Prostate gland (tissue), 2 donors: ENCODE measurements around the gene EIF4B. TPM values are rescaled to one million over a fixed set of nuclear protein-coding genes. Genes with fewer than 3 reads are reported as not detected.

Source experiments
- DNase-seq: peaks from one replicate; pipeline ENCODE4 v3.0.0-alpha.2; 2019; ENCODE audit warnings: low spot score
- H3K27ac ChIP-seq, 2 donors: fragments of 200-600 bp; sonication (generic); 2 replicates each; pipeline ENCODE4 v1.5.1; 2017 to 2019
- H3K27me3 ChIP-seq: fragments of 200-600 bp; sonication (generic); replicated peaks from 2 replicates; pipeline ENCODE4 v1.5.1; 2019; ENCODE audit not compliant: insufficient read depth
- H3K36me3 ChIP-seq, 2 donors: fragments of 200-600 bp; sonication (generic); 1 replicate in 1 of 2; 2 replicates in 1 of 2; pipeline versions ENCODE4 v1.5.1 to v1.8.1; 2017 to 2019
- H3K4me1 ChIP-seq: fragments of 200-600 bp; sonication (generic); replicated peaks from 2 replicates; pipeline ENCODE4 v1.5.1; 2019
- H3K4me3 ChIP-seq, 2 donors: fragments of 200-600 bp; sonication (generic); 2 replicates each; pipeline ENCODE4 v1.5.1; 2017 to 2019
- H3K9me3 ChIP-seq: fragments of 200-600 bp; sonication (generic); 2 replicates; pipeline ENCODE4 v1.5.1; 2017
- POLR2A ChIP-seq: fragments of 450-650 bp; IDR thresholded peaks from one replicate; pipeline ENCODE4 v1.6.1; 2016; ENCODE audit warnings: antibody characterized with exemption, mild to moderate bottlenecking
- POLR2AphosphoS5 ChIP-seq: sonication (generic); formaldehyde crosslinking; IDR thresholded peaks from one replicate; pipeline ENCODE4 v1.6.1; 2017; ENCODE audit warnings: antibody characterized with exemption
- WGBS: methylation state at CpG from one replicate; pipeline ENCODE4 v1.1.5; 2018; 5-methylcytosine and 5-hydroxymethylcytosine counted together
- intact Hi-C: fragments of 100-400 bp; cut with DNase I; formaldehyde crosslinking; loops from one replicate; pipeline ENCODE4 v1.14.2; 2022
- total RNA-seq, 2 donors: library from RNA; depleted of rRNA; stranded (reverse); fragments of >200 nt; gene quantifications; one replicate each; pipeline ENCODE4 v1.1.0, GENCODE V29; 2016
- TF ChIP-seq, protein P1 (sequence below), 4 experiments: fragments of 200-600 bp in 2 of 4; fragments of 450-650 bp in 2 of 4; sonication (generic) in 2 of 4; IDR thresholded peaks; 1 replicate in 3 of 4; 2 replicates in 1 of 4; pipeline ENCODE4 v1.5.1; 2016 to 2019; ENCODE audit warnings: antibody characterized with exemption in 4 of 4, mild to moderate bottlenecking in 2 of 4, moderate library complexity in 2 of 4

EIF4B gene
- total RNA-seq, 2 donors from 2014 or later, result 419 to 458 TPM

DNA sequence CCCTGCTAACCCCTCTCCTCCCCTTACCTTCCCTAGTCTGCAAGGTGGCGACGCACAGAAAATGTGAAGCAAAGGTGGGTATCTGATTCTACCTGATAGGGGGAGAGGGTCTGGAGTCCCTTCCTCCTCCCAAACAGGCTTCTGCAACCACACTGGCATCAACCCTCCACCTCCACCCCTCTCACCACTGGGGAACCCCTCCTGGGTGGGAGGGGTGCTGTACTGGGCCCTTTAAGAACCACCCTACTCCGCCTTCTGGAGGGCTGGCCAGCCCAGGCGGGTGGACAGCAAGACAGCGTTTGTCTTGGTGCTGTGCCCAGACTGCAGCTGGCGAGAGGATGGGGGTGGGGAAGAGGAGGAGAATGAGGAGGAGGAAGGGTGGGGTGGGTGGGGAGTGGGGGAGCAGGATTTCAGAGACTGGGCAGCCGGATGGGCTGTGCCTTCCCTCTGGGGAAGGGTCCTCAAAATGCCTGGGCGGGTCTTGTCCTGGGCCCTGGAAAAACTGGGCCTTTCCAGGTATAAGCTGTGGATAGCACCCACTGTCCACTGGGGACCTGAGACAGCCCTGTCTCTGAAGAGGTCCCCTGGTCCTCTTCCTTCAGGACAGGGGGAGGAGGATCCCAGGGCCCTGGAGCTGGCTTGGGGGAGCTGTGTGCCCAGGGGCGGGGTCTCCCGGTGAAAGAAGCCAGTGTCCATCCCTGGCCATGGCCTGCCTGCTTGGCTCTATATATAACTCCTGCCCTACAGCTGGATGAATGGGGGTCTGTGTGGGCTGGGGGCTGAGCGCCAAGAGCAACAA is 46.4 kb downstream of the EIF4B start:
- Histone ChIP-seq H3K27ac (peak overlapping the region; percentile 99), H3K36me3 (no peaks in the 10 kb centered on the region), H3K4me1 (peaks cover 49% of the 10 kb centered on the region), H3K27me3 (no peaks in the 10 kb centered on the region), H3K4me3 (peak overlapping the region; percentile 4 to 52), H3K9me3 (no peaks in the 10 kb centered on the region)
- TF ChIP-seq POLR2A (no peak), POLR2AphosphoS5 (peak; percentile 92)
- TF ChIP-seq, protein P1, sequence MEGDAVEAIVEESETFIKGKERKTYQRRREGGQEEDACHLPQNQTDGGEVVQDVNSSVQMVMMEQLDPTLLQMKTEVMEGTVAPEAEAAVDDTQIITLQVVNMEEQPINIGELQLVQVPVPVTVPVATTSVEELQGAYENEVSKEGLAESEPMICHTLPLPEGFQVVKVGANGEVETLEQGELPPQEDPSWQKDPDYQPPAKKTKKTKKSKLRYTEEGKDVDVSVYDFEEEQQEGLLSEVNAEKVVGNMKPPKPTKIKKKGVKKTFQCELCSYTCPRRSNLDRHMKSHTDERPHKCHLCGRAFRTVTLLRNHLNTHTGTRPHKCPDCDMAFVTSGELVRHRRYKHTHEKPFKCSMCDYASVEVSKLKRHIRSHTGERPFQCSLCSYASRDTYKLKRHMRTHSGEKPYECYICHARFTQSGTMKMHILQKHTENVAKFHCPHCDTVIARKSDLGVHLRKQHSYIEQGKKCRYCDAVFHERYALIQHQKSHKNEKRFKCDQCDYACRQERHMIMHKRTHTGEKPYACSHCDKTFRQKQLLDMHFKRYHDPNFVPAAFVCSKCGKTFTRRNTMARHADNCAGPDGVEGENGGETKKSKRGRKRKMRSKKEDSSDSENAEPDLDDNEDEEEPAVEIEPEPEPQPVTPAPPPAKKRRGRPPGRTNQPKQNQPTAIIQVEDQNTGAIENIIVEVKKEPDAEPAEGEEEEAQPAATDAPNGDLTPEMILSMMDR (IDR thresholded peaks at IDR 0.05), result no peak
- WGBS, result 41% methylated on average over 8 of the region's 11 CpGs
- peak; percentile 93 for DNase-seq
- intact Hi-C loops, result loop anchor here (10.0 kb wide), 1 partner anchor 452 kb away; the partner anchor contains the start of genes NPFF and TARBP2

DNA sequence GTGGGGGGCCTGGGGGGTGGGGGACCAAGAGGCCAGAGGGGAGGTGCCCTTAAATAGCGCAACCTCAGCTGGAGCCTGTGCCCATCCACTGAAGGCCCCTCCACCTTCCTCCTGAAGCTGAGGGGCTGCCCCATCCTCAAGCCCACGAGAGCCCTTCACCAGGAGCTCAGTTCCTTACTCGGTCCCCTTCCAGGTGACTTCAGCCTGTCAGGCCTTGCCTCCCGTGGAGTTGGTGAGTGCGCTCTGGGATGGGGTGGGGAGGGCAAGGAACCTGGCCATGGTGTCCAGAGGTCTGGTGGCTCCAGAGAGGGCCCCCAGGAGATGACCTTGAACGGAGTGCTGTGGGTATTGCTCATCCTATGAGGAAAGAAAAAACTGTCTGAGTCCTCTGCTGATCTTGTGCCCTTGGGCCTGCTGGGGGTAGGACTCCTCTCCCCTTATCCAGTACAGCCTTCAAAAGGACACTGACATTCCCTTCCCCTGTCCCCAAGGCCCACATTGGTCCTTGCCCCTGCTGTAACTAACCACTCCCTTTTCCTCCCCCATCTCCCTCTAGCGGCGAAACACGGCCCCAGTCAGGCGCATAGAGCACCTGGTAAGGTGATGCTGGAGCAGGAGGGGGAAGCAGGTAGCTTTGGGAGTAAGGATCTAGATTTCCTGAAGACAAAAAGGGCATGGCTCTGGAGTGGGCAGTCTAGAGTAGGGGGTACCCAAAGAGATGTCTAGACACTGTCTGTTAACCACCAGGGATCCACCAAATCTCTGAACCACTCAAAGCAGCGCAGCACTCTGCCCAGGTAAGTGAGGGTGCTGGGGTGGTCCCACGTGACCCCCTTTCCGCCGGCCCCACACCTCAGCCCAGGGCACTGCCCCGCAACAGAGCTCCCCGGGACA is 47.2 kb downstream of the EIF4B start:
- peak; percentile 84 for DNase-seq
- Histone ChIP-seq H3K27ac (peak overlapping the region; percentile 99), H3K4me1 (peaks cover 42% of the 10 kb centered on the region), H3K36me3 (no peaks in the 10 kb centered on the region), H3K4me3 (peak overlapping the region; percentile 33 to 52), H3K9me3 (no peaks in the 10 kb centered on the region), H3K27me3 (no peaks in the 10 kb centered on the region)
- intact Hi-C loops, result loop anchor here (10.0 kb wide), 1 partner anchor 451 kb away; the partner anchor contains the start of genes NPFF and TARBP2
- 32% methylated on average over 16 of the region's 16 CpGs for WGBS
- TF ChIP-seq POLR2A, result peak; percentile 7
- peak; percentile 71 for TF ChIP-seq POLR2AphosphoS5
- TF ChIP-seq, protein P1 (IDR thresholded peaks at IDR 0.05), result peak; percentile 64 to 92 (median 83)

DNA sequence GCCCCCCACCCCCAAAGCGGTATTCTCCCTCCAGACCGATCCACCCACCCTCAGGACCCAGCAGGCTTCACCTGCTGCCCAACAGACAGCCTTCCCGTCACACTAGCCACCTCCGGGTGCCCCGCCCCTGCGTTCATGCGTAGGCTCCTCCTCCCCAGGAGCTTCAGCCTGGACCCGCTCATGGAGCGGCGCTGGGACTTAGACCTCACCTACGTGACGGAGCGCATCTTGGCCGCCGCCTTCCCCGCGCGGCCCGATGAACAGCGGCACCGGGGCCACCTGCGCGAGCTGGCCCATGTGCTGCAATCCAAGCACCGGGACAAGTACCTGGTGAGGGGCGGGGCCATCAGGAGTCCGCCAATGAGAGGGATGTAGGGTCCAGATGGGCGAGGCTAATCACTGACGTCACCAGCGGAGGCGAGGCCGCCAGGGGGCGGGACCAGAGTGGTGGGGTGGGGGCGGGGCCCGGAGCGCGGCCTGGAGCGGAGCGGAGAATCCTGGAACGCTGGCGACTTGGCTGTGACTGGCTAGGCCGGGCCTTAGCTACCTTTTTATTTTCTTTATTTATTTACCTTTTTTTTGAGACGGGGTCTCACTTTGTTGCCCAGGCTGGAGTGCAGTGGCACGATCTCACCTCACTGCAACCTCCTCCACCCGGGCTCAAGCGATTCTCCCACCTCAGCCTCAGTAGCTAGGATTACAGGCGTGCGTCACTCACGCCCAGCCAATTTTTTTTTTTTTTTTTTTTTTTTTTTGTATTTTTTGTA is 48.0 kb downstream of the EIF4B start:
- intact Hi-C loops, result loop anchor here (10.0 kb wide), 1 partner anchor 451 kb away; the partner anchor contains the start of genes NPFF and TARBP2
- peak; percentile 98 for DNase-seq
- Histone ChIP-seq H3K27ac (peak overlapping the region; percentile 99), H3K9me3 (no peaks in the 10 kb centered on the region), H3K4me3 (peak overlapping the region; percentile 33 to 52), H3K4me1 (peaks cover 37% of the 10 kb centered on the region), H3K36me3 (no peaks in the 10 kb centered on the region), H3K27me3 (no peaks in the 10 kb centered on the region)
- 6% methylated on average over 40 of the region's 48 CpGs for WGBS
- peak; percentile 96 for TF ChIP-seq POLR2AphosphoS5
- TF ChIP-seq, protein P1 (IDR thresholded peaks at IDR 0.05), result peak in 2 of 4 experiments; percentile 9 to 55
- peak; percentile 96 for TF ChIP-seq POLR2A

DNA sequence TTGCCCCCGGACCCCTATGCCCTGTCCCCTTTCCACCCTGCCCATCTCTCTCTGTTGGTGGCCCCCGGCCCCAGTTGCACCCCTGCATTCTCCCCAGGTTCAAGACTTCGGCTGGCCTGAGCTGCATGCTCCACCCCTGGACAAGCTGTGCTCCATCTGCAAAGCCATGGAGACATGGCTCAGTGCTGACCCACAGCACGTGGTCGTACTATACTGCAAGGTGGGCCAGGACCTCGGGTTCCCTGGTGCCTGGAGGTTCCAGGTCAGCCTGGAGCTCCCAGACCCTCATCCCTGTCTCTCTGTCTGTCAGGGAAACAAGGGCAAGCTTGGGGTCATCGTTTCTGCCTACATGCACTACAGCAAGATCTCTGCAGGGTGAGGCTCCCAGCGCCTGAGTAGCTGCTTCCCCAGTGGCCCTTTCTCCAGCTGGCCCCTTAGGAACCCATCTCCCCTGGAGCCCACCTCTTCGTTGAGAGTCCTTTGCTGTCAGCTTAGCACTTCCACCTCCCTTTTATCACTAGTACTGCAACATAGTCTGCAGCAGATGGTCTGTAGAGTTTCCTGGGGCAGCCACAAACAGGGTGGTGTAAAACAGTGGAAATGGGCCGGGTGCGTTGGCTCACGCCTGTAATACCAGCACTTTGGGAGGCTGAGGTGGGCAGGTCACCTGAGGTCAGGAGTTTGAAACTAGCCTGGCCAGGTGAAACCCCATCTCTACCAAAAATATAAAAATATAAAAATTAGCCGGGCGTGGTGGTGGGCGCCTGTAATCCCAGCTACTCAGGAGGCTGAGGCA is 49.4 kb downstream of the EIF4B start:
- no peak for DNase-seq
- H3K4me3 ChIP-seq, result no peak overlapping the region
- TF ChIP-seq POLR2AphosphoS5 (no peak), POLR2A (no peak)
- TF ChIP-seq, protein P1 (IDR thresholded peaks at IDR 0.05), result no peak
- no peaks in the 10 kb centered on the region for H3K27me3 ChIP-seq
- H3K9me3 ChIP-seq, result no peaks in the 10 kb centered on the region
- H3K27ac ChIP-seq, result peak overlapping the region in 1 of 2 donors; percentile 99
- WGBS, result 87% methylated on average over 15 of the region's 15 CpGs
- no peaks in the 10 kb centered on the region for H3K36me3 ChIP-seq
- intact Hi-C loops, result loop anchor here (10.0 kb wide), 1 partner anchor 449 kb away; the partner anchor contains the start of genes NPFF and TARBP2
- peaks cover 34% of the 10 kb centered on the region for H3K4me1 ChIP-seq
